GM21390 (cell line): ENCODE measurements around the gene PPFIBP2.

Source experiments
- ATAC-seq: cut with Tn5 transposase; IDR thresholded peaks from one replicate; pipeline ENCODE4 v1.9.1; 2021; ENCODE audit not compliant: unreplicated experiment

PPFIBP2 gene

GRCh38 chr11:7513234-7514098, at the start of gene PPFIBP2:
Gene PPFIBP2 (plus strand): TSS chr11:7513999. CDS start chr11:7549476, 35,477 bp downstream.
- peak; percentile 64 for ATAC-seq

GRCh38 chr11:7467652-7468051, 46.1 kb upstream of the PPFIBP2 start:
- peak; percentile 72 for ATAC-seq

- ATAC-seq, result no peak
Observed at GRCh38 chr11:7469351-7469865, 44.4 kb upstream of the PPFIBP2 start.

GRCh38 chr11:7471071-7471470, 42.7 kb upstream of the PPFIBP2 start:
- ATAC-seq, result no peak

- ATAC-seq, result peak; percentile 80
Observed at GRCh38 chr11:7473717-7474116, 40.1 kb upstream of the PPFIBP2 start.

GRCh38 chr11:7480113-7480512, 33.7 kb upstream of the PPFIBP2 start:
- no peak for ATAC-seq

- no peak for ATAC-seq
Observed at GRCh38 chr11:7484131-7484530, 29.7 kb upstream of the PPFIBP2 start.

- no peak for ATAC-seq
Observed at GRCh38 chr11:7484645-7485044, 29.2 kb upstream of the PPFIBP2 start.

- ATAC-seq, result no peak
Observed at GRCh38 chr11:7485186-7486097, 28.4 kb upstream of the PPFIBP2 start, which contains the start of gene OLFML1. Gene OLFML1 (plus strand): TSS chr11:7485506. CDS start chr11:7485876, 370 bp downstream.

- no peak for ATAC-seq
Observed at GRCh38 chr11:7486098-7486780, 27.6 kb upstream of the PPFIBP2 start.

GRCh38 chr11:7486781-7487140, 27.0 kb upstream of the PPFIBP2 start:
- ATAC-seq, result no peak

GRCh38 chr11:7487360-7487759, 26.4 kb upstream of the PPFIBP2 start:
- ATAC-seq, result no peak

GRCh38 chr11:7488681-7489080, 25.1 kb upstream of the PPFIBP2 start:
- ATAC-seq, result no peak

- ATAC-seq, result no peak
Observed at GRCh38 chr11:7489376-7489775, 24.4 kb upstream of the PPFIBP2 start.

GRCh38 chr11:7490054-7490453, 23.7 kb upstream of the PPFIBP2 start:
- ATAC-seq, result no peak

GRCh38 chr11:7490535-7490934, 23.3 kb upstream of the PPFIBP2 start:
- ATAC-seq, result no peak

GRCh38 chr11:7492253-7492652, 21.5 kb upstream of the PPFIBP2 start:
- no peak for ATAC-seq

GRCh38 chr11:7493670-7494069, 20.1 kb upstream of the PPFIBP2 start:
- no peak for ATAC-seq

- ATAC-seq, result no peak
Observed at GRCh38 chr11:7494086-7494745, 19.6 kb upstream of the PPFIBP2 start.

GRCh38 chr11:7495882-7496551, 17.8 kb upstream of the PPFIBP2 start:
- ATAC-seq, result peak; percentile 94
